Mesenchymal stem cell (in vitro differentiated cells and primary cell): ENCODE measurements around the gene OTOG.

ENCODE experiments used
- DNase-seq: peaks from one replicate; pipeline ENCODE4 v3.0.0-alpha.2; 2013
- H2AFZ ChIP-seq: one replicate; pipeline ENCODE4 v1.6.1; 2013; ENCODE audit warnings: low read depth, mild to moderate bottlenecking, control low read depth, inconsistent platforms, low read length, moderate library complexity
- H2AK5ac ChIP-seq: 2 replicates; pipeline ENCODE4 v1.6.1; 2013; ENCODE audit warnings: low read length, moderate library complexity, mild to moderate bottlenecking, inconsistent platforms; ENCODE audit not compliant: severe bottlenecking
- H2BK120ac ChIP-seq: one replicate; pipeline ENCODE4 v1.6.1; 2013; ENCODE audit warnings: low read depth, mild to moderate bottlenecking, inconsistent platforms, low read length, moderate library complexity
- H2BK12ac ChIP-seq, 2 experiments: one replicate each; pipeline ENCODE4 v1.6.1; 2013; ENCODE audit warnings: inconsistent platforms in 2 of 2, low read length in 2 of 2, mild to moderate bottlenecking in 2 of 2, moderate library complexity in 2 of 2, control low read depth in 1 of 2
- H2BK15ac ChIP-seq: one replicate; pipeline ENCODE4 v1.6.1; 2013; ENCODE audit warnings: mild to moderate bottlenecking, low read depth, inconsistent platforms; ENCODE audit not compliant: poor library complexity, severe bottlenecking
- H2BK5ac ChIP-seq: 2 replicates; pipeline ENCODE4 v1.6.1; 2013; ENCODE audit warnings: low read depth, mild to moderate bottlenecking, low read length, control low read depth, inconsistent platforms; ENCODE audit not compliant: poor library complexity, severe bottlenecking
- H3K14ac ChIP-seq, 2 experiments: one replicate each; pipeline ENCODE4 v1.6.1; 2013; ENCODE audit warnings: inconsistent platforms in 2 of 2, low read length in 2 of 2, control low read depth in 1 of 2, mild to moderate bottlenecking in 1 of 2, moderate library complexity in 1 of 2
- H3K18ac ChIP-seq, 2 experiments: one replicate each; pipeline ENCODE4 v1.6.1; 2013; ENCODE audit warnings: inconsistent platforms in 2 of 2, low read length in 2 of 2, control low read depth in 1 of 2, low read depth in 1 of 2, mild to moderate bottlenecking in 1 of 2
- H3K23ac ChIP-seq, 2 experiments: one replicate each; pipeline ENCODE4 v1.6.1; 2013; ENCODE audit warnings: inconsistent platforms in 2 of 2, low read length in 2 of 2, mild to moderate bottlenecking in 2 of 2, moderate library complexity in 2 of 2, control low read depth in 1 of 2
- H3K27ac ChIP-seq: 2 replicates; pipeline ENCODE4 v1.5.1; 2013; ENCODE audit warnings: mild to moderate bottlenecking, moderate library complexity, low read length, control low read depth, inconsistent platforms; ENCODE audit not compliant: poor library complexity, severe bottlenecking
- H3K27me3 ChIP-seq, 2 experiments: 2 replicates each; pipeline versions ENCODE4 v1.6.1 to v1.7.0; 2013; ENCODE audit warnings: low read length in 2 of 2, mild to moderate bottlenecking in 2 of 2, moderate library complexity in 2 of 2, control low read depth in 1 of 2, inconsistent platforms in 1 of 2; ENCODE audit not compliant: control insufficient read depth in 1 of 2, insufficient read depth in 1 of 2
- H3K36me3 ChIP-seq, 2 experiments: 2 replicates each; pipeline versions ENCODE4 v1.6.1 to v1.7.0; 2013; ENCODE audit warnings: low read length in 2 of 2, control low read depth in 1 of 2, inconsistent platforms in 1 of 2, low read depth in 1 of 2, mild to moderate bottlenecking in 1 of 2; ENCODE audit not compliant: insufficient read depth in 2 of 2, control insufficient read depth in 1 of 2
- H3K4ac ChIP-seq, 2 experiments: one replicate each; pipeline ENCODE4 v1.6.1; 2013; ENCODE audit warnings: inconsistent platforms in 2 of 2, low read length in 2 of 2, mild to moderate bottlenecking in 2 of 2, moderate library complexity in 2 of 2, control low read depth in 1 of 2, low read depth in 1 of 2
- H3K4me1 ChIP-seq: 2 replicates; pipeline ENCODE4 v1.6.1; 2013; ENCODE audit warnings: low read depth, low read length, control low read depth; ENCODE audit not compliant: control insufficient read depth, insufficient read depth
- H3K4me2 ChIP-seq: 2 replicates; pipeline ENCODE4 v1.6.1; 2013; ENCODE audit warnings: low read length, mild to moderate bottlenecking, inconsistent platforms; ENCODE audit not compliant: poor library complexity, severe bottlenecking
- H3K4me3 ChIP-seq, 2 experiments: 2 replicates each; pipeline versions ENCODE4 v1.5.1 to v1.7.0; 2013; ENCODE audit warnings: low read length in 2 of 2, mild to moderate bottlenecking in 2 of 2, control low read depth in 1 of 2, low read depth in 1 of 2; ENCODE audit not compliant: insufficient read depth in 1 of 2
- H3K79me1 ChIP-seq: replicated peaks from 2 replicates; pipeline ENCODE4 v1.6.1; 2013; ENCODE audit warnings: mild to moderate bottlenecking, control low read depth, low read length, inconsistent platforms; ENCODE audit not compliant: poor library complexity, severe bottlenecking
- H3K9ac ChIP-seq: 2 replicates; pipeline ENCODE4 v1.7.0; 2013; ENCODE audit warnings: mild to moderate bottlenecking, low read length, moderate library complexity
- H3K9me3 ChIP-seq: 2 replicates; pipeline ENCODE4 v1.7.0; 2013; ENCODE audit warnings: mild to moderate bottlenecking, low read length; ENCODE audit not compliant: control insufficient read depth
- H4K8ac ChIP-seq: one replicate; pipeline ENCODE4 v1.6.1; 2013; ENCODE audit warnings: inconsistent platforms, mild to moderate bottlenecking, low read length, moderate library complexity
- H4K91ac ChIP-seq: one replicate; pipeline ENCODE4 v1.6.1; 2013; ENCODE audit warnings: mild to moderate bottlenecking, low read length, inconsistent platforms
- WGBS: methylation state at CpG from one replicate; pipeline ENCODE4 v1.1.7; 2013; ENCODE audit warnings: mixed read lengths; 5-methylcytosine and 5-hydroxymethylcytosine counted together

Gene OTOG

DNA sequence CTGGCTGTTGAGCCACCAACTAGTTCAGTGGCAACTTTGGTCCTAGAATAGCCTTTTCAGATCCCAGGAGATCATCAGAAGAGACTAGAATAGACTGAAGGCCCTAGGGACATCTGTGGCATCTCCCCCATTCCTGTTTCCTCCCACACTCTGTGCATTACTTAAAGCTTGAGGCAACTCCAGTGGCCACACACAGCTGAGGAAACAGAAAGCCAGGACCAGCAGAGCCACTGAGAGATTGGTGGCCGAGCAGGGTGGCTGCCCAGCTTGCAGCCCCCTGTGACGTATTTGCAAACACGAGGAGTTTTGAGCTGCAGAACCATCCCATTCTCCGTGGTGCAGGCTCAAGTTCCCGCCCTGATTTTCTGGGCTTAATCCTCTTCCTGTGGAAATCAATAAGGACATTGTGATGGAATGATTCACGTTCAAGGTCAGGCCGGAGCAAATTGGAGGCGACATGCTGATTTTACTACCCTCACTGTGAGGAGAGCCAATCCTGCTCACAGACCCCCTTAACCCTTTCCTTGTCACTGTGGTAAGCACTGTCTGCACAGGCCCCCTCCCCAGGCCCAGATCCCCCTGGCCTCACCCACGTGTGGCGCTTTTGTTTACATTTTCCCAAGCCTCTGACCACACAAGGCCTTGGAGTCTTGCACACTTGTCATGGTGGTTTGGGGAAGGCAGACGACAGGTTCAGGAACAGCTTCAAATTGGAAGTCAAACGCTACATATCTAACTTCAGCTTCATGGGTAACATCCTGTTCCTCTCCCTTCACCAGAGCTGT, 103.3 kb downstream of the OTOG start:
- no peak for DNase-seq
- H3K79me1 ChIP-seq = no peaks in the 10 kb centered on the region
- H2BK12ac ChIP-seq = no peak overlapping the region
- H2BK15ac ChIP-seq = no peak overlapping the region
- no peaks in the 10 kb centered on the region for H3K36me3 ChIP-seq
- H3K27ac ChIP-seq = no peak overlapping the region
- H2AK5ac ChIP-seq = no peak overlapping the region
- no peak overlapping the region for H3K9ac ChIP-seq
- H3K18ac ChIP-seq = no peak overlapping the region
- peaks cover 2% of the 10 kb centered on the region for H3K4me1 ChIP-seq
- no peak overlapping the region for H2BK120ac ChIP-seq
- WGBS = 6% methylated on average over 8 of the region's 12 CpGs
- H3K9me3 ChIP-seq = peaks cover 18% of the 10 kb centered on the region
- no peak overlapping the region for H3K23ac ChIP-seq
- no peak overlapping the region for H3K4me3 ChIP-seq
- H3K14ac ChIP-seq = no peak overlapping the region
- no peak overlapping the region for H2AFZ ChIP-seq
- no peak overlapping the region for H4K8ac ChIP-seq
- H3K27me3 ChIP-seq = peaks cover 12 to 43% of the 10 kb centered on the region in 2 experiments
- H4K91ac ChIP-seq = no peak overlapping the region
- no peak overlapping the region for H3K4me2 ChIP-seq
- H2BK5ac ChIP-seq = no peak overlapping the region
- H3K4ac ChIP-seq = no peak overlapping the region

DNA sequence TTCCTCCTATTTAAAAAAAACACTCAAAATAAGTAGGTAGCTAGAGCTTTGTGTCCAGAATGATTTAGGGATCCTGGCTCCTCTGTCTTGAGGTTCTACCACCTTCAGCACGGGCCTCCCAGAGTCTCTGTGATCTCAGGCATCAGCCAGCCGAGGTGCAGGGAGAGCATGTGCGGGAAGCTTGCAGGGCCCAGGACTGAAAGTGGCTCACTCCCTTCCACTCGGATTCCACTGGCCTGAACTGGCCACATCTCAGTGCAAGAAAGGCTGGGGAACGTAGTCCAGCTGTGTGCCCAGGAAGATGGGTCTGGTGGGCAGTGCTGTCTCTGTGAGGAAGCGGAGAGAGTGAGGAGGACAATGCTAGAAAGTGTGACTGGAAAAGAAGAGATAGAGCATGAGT, 104.0 kb downstream of the OTOG start:
- Histone ChIP-seq H3K23ac (no peak overlapping the region), H3K9me3 (peaks cover 26% of the 10 kb centered on the region), H3K4me2 (no peak overlapping the region), H2BK12ac (no peak overlapping the region), H3K79me1 (no peaks in the 10 kb centered on the region), H3K14ac (no peak overlapping the region), H3K27ac (no peak overlapping the region), H4K8ac (no peak overlapping the region), H2AK5ac (no peak overlapping the region), H3K27me3 (peaks cover 12 to 43% of the 10 kb centered on the region in 2 experiments), H2BK15ac (no peak overlapping the region), H4K91ac (no peak overlapping the region), H3K4ac (no peak overlapping the region), H2BK5ac (no peak overlapping the region), H3K9ac (no peak overlapping the region), H3K36me3 (no peaks in the 10 kb centered on the region), H3K4me1 (peaks cover 2% of the 10 kb centered on the region), H2BK120ac (no peak overlapping the region), H3K18ac (no peak overlapping the region), H2AFZ (no peak overlapping the region), H3K4me3 (no peak overlapping the region)
- 65% methylated on average over 6 of the region's 6 CpGs for WGBS
- DNase-seq = no peak

DNA sequence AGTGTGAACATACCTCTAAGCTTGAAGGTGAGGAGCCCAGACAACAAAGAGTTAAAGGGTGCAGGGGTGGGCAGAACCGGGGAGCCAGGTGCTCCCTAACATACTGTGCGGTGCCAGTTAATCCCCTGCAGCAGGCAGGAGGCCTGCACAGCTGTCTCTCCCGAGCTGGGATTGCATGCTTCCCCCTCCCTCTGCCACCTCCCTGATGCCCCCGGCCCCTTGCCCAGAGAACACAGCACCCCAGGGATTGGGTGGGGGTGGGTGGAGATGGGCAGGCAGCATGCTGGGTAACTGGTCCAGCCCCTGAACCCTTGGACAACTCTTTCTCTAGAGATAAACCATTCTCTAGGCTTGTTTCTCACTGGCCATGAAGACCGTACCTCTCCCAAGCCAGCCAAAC, 104.6 kb downstream of the OTOG start:
- 59% methylated on average over 4 of the region's 5 CpGs for WGBS

DNA sequence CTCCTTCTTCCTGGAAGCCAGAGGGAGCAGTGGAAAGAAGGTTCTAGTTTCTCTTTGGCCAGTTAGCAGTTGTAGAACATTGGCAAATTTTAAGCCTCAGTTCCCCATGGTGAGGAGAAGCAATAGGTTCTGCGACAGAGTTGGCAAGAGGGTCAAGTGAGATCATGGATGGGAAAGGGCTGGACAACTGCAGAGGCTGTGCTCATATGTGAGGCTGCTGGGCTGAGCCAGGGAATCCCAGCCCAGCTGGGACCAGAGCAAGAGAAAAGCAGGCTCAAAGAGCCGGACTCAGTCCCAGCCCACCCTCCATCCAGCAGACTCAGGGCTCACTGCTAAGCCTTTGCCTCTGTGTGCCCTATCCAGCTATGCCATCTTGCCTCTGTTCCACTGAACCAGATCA, 105.5 kb downstream of the OTOG start:
- Histone ChIP-seq H2BK12ac (no peak overlapping the region), H3K23ac (no peak overlapping the region), H3K27me3 (peaks cover 12 to 43% of the 10 kb centered on the region in 2 experiments), H2BK15ac (no peak overlapping the region), H3K4ac (no peak overlapping the region), H4K8ac (no peak overlapping the region), H2AFZ (no peak overlapping the region), H2AK5ac (no peak overlapping the region), H4K91ac (no peak overlapping the region), H3K9ac (no peak overlapping the region), H3K18ac (no peak overlapping the region), H2BK5ac (no peak overlapping the region), H3K27ac (no peak overlapping the region), H3K4me3 (no peak overlapping the region), H3K14ac (no peak overlapping the region), H3K79me1 (no peaks in the 10 kb centered on the region), H3K4me1 (peaks cover 2% of the 10 kb centered on the region), H3K36me3 (no peaks in the 10 kb centered on the region), H3K9me3 (peaks cover 25% of the 10 kb centered on the region), H2BK120ac (no peak overlapping the region), H3K4me2 (no peak overlapping the region)
- 76% methylated on average over 2 of the region's 2 CpGs for WGBS
- DNase-seq = no peak

More for the DNA sequence above, 104.6 kb downstream of the OTOG start:
- H3K27ac ChIP-seq = no peak overlapping the region
- peaks cover 27% of the 10 kb centered on the region for H3K9me3 ChIP-seq
- no peak overlapping the region for H3K9ac ChIP-seq
- H2AK5ac ChIP-seq = no peak overlapping the region
- no peak overlapping the region for H2BK120ac ChIP-seq
- no peak overlapping the region for H2BK5ac ChIP-seq
- no peak overlapping the region for H2BK15ac ChIP-seq
- H3K4me2 ChIP-seq = no peak overlapping the region
- H3K4me1 ChIP-seq = peaks cover 2% of the 10 kb centered on the region
- H3K4ac ChIP-seq = no peak overlapping the region
- no peak overlapping the region for H3K18ac ChIP-seq
- H2AFZ ChIP-seq = no peak overlapping the region
- H2BK12ac ChIP-seq = no peak overlapping the region
- H3K36me3 ChIP-seq = no peaks in the 10 kb centered on the region
- no peak overlapping the region for H3K23ac ChIP-seq
- H3K14ac ChIP-seq = no peak overlapping the region
- no peak overlapping the region for H3K4me3 ChIP-seq
- no peak overlapping the region for H4K91ac ChIP-seq
- no peak overlapping the region for H4K8ac ChIP-seq
- DNase-seq = no peak
- peaks cover 12 to 43% of the 10 kb centered on the region in 2 experiments for H3K27me3 ChIP-seq
- H3K79me1 ChIP-seq = no peaks in the 10 kb centered on the region
